Left colon (tissue), 2 donors: ENCODE data around the gene NCK2. TPM values are rescaled to one million over a fixed set of nuclear protein-coding genes. Genes with fewer than 3 reads are reported as not detected.
"Not testable (repeated sequence)": the region's sequence is repeated elsewhere in the genome, so short reads cannot be mapped to it uniquely, and the experiment has no call there.

Experiments
- ATAC-seq: fragments of 200-7000 bp; cut with Tn5 transposase; one replicate; pipeline ENCODE4 v1.9.1; 2020; ENCODE audit warnings: mild to moderate bottlenecking, moderate library complexity
- DNase-seq, 2 donors: peaks; one replicate each; pipeline ENCODE4 v3.0.0-alpha.2; 2020
- intact Hi-C, 2 donors: fragments of 100-400 bp; cut with DNase I in 1 of 2; cut with micrococcal nuclease in 1 of 2; formaldehyde crosslinking; loops; one replicate each; pipeline versions ENCODE4 v1.11.2 to v1.14.0; 2022; cut with DNase I, micrococcal nuclease
- total RNA-seq, 2 donors: library from RNA; stranded (reverse); fragmentation: NEBNext Ultra II Directional; extraction: Animal tissue kit (Norgen Biotek cat#: 25700); gene quantifications; one replicate each; pipeline ENCODE4 v1.2.1, GENCODE V29; 2021
- donor health status: DM: no; HTN: no; CAD: no.
- donor health status: DM: yes; HTN: yes; CAD: no.

Gene NCK2
- total RNA-seq, 2 donors from 2014 or later = 51.8 to 76.6 TPM

- ATAC-seq = no peak
- intact Hi-C loops = no loop called here
Measured at GRCh38 chr2:105770149-105770548, 25.4 kb downstream of the NCK2 start.

DNA sequence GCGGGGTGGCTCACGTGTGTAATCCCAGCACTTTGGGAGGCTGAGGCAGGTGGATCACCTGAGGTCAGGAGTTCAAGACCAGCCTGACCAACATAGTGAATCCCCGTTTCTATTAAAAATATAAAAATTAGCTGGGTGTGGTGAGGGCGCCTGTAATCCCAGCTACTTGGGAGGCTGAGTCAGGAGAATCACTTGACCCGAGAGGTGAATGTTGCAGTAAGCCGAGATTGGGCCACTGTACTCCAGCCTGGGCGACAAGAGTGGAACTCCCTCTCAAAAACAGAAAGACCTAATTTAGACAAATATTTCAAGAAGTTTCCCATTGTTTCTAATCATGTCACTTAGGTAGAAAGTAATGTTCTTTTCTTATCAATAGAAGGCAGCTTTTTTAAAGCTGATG is 26.6 kb downstream of the NCK2 start:
- ATAC-seq, intact Hi-C loops: not testable (repeated sequence)

More at GRCh38 chr2:105770149-105770548, 25.4 kb downstream of the NCK2 start:
- DNase-seq = no peak

GRCh38 chr2:105771836-105772235 is 27.1 kb downstream of the NCK2 start:
- DNase-seq = no peak
- ATAC-seq = no peak

More for the DNA sequence above, 26.6 kb downstream of the NCK2 start:
- DNase-seq = not testable (repeated sequence)

DNA sequence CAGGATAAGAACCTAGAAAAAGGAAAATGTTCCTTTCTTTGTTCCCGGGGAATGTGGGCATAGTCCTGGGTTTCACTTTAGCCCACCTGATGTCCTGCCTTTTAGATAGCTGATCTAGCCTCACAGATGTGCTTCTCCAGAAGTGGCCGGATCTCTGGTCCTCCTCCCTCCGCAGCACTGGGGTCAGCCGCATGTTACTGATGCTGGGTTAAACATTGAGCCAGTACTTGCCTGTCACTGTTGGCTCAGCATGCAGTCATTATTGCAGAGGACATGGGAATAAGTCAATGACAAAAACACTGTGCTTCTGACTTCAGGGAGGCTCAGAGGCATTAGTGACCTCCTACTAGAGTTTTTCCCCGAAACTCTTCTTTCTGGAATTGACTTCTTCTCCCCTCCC is 27.6 kb downstream of the NCK2 start:
- DNase-seq (no peak), ATAC-seq (no peak)
- intact Hi-C loops = no loop called here

More at GRCh38 chr2:105771836-105772235, 27.1 kb downstream of the NCK2 start:
- intact Hi-C loops = no loop called here

- no peak for DNase-seq
- intact Hi-C loops = no loop called here
- no peak for ATAC-seq
Measured at GRCh38 chr2:105773568-105773967, 28.9 kb downstream of the NCK2 start.

DNA sequence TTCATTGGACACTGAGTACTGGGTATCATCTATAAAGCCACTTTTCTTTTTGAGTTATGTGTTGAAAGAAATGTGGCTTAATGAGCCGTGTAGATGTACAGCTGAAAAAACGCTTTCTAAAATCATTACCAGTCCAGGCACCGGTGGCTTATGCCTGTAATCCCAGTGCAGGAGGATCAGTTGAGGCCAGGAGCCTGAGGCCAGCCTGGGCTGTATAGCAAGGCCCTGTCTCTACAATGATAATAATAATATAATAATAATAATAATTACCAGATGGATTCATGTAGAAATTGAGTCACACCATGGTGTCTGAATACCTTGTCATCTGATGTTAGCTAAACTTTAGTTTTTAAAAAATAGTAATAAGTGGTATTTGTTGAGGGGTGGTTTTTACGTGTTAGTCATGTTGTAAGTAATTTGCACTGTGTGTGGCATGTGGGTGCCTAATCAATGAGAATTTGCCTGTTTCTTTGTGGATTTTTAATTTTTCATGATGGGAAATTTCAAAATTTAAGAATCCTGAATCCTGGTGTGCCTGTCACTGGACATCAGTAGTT is 30.1 kb downstream of the NCK2 start:
- intact Hi-C loops = no loop called here
- ATAC-seq (no peak), DNase-seq (no peak)

DNA sequence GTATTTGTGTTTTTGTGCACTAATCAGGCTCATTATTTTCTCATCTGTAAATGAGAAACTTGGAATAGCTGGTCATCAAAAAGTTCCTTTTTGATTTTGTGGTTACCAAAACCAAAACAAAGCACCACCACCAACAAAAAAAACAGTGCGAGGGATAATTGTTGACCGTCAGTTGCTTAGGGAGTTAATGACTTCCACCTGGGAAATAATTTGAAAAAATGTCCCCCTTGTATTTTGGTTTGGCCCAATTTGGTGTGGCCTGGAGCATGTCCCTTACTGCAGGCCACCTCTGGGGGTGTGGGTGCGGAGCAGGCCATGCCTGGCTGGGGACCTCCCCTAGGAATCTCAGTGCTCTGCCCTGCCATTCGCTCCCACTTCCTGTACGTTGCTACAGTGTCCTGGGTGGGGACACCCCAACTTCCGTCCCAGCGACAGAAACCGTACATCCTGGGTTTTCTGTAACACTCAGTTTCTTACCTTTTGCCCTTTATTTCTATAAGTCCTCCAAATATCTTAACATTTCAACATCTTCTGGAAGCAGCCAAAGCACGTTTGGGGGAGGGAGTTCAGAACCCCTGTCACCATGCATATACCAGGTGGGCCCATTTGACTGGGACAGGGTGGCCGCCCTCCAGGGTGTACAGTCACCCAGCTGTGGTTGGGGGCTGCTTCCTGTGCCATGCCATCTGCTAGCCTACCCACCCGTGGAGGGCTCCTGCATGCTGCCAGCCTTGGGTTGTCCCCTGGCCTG is 31.3 kb downstream of the NCK2 start:
- DNase-seq = no peak
- intact Hi-C loops = no loop called here
- ATAC-seq = no peak

DNA sequence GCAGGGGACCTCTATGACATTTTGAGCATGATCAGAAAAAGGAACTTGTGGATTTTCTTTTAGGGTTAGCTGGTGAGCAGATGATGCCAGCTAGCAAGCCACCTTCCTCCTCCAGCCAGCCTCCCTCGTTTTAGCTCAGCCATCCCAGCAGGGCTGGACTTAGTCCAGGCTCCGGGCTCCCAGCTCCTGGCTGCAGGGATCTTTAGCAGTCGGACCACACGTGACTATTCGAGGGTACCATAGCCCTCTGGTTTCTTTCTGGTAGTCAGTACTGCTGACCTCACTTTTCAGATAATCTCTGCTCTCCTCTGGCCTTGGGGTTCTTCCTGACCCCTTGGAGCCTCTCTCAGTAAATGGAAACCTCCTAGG is 31.8 kb downstream of the NCK2 start:
- intact Hi-C loops = no loop called here
- ATAC-seq = no peak
- no peak for DNase-seq

- no peak for DNase-seq
- intact Hi-C loops = no loop called here
- no peak for ATAC-seq
Measured at GRCh38 chr2:105777031-105777482, 32.3 kb downstream of the NCK2 start.

GRCh38 chr2:105777506-105778055 is 32.9 kb downstream of the NCK2 start:
- ATAC-seq (no peak), DNase-seq (no peak)
- intact Hi-C loops = no loop called here

GRCh38 chr2:105778080-105778607 is 33.4 kb downstream of the NCK2 start:
- ATAC-seq (no peak), DNase-seq (no peak)
- intact Hi-C loops = no loop called here

GRCh38 chr2:105779394-105779793 is 34.7 kb downstream of the NCK2 start:
- DNase-seq = no peak
- ATAC-seq = peak; percentile 25

DNA sequence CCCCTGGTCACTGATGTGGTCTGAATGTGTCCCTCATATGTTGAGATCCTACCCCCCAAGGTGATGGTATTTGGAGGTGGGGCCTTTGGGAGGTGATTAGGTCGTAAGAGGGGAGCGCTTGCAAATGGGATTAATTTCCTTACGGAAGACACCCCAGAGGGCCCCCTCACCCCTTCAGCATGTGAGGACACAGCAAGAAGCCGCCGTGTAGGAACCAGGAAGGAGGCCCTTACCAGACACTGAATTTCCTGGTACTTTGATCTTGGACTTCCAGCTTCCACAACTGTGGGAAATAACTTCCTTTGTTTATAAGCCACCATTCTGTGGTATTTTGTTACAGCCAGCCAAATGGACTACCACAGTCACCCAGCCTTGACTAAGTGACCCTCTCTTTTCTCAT is 35.9 kb downstream of the NCK2 start:
- ATAC-seq = peak; percentile 79
- intact Hi-C loops = no loop called here
- DNase-seq = no peak

More at GRCh38 chr2:105779394-105779793, 34.7 kb downstream of the NCK2 start:
- intact Hi-C loops = no loop called here

- intact Hi-C loops = no loop called here
- ATAC-seq = no peak
- no peak for DNase-seq
Measured at GRCh38 chr2:105781274-105781978, 36.7 kb downstream of the NCK2 start.

- DNase-seq = no peak
- intact Hi-C loops = no loop called here
- ATAC-seq = no peak
Measured at GRCh38 chr2:105782123-105782522, 37.4 kb downstream of the NCK2 start.

DNA sequence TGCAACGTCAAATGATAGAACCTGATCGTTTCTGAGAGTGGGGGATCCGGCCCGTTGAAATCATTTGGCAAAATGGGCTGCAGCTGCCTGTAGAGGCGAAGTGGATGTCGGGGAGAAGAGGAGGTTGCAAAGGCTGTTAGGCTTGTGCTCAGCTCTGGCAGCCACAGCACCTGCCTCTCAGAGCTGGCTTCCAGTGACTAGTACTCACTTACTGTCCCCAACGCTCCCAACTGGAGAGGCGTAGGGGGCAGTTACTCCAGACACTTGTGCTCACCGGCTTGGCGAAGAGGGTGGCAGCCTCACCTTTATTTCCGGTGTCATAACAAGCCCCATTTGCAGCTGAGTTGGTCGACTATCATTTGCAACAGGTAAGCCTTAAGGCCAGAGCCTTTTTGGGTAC is 37.9 kb downstream of the NCK2 start:
- no peak for DNase-seq
- ATAC-seq = no peak
- intact Hi-C loops = no loop called here

GRCh38 chr2:105783151-105783738 is 38.5 kb downstream of the NCK2 start:
- ATAC-seq (no peak), DNase-seq (no peak)
- intact Hi-C loops = no loop called here

DNA sequence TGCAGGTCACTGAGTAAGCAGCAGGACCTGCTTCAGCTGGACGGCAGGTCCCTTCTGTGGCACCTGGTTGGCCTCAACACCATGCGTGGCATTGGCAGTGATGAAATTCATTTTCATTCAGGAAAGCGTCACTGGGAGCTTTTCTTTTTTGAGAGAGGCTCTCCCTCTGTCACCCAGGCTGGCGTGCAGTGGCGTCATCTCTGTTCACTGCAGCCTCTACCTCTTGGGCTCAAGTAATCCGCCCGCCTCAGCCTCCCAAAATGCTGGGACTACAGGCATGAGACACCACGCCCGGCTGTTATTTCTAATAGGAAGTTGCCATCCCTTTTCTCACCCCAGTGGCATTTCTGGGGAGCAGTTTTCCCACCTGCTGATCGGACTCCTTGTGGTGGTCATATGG is 39.3 kb downstream of the NCK2 start:
- ATAC-seq (no peak), DNase-seq (no peak)
- intact Hi-C loops = no loop called here

GRCh38 chr2:105784589-105784988 is 39.9 kb downstream of the NCK2 start:
- ATAC-seq = no peak
- intact Hi-C loops = no loop called here
- DNase-seq = no peak
